Measurements from ENCODE around the gene RAI14.
"Not testable (repeated sequence)": the region's sequence is repeated elsewhere in the genome, so short reads cannot be mapped to it uniquely, and the experiment has no call there.

DNA sequence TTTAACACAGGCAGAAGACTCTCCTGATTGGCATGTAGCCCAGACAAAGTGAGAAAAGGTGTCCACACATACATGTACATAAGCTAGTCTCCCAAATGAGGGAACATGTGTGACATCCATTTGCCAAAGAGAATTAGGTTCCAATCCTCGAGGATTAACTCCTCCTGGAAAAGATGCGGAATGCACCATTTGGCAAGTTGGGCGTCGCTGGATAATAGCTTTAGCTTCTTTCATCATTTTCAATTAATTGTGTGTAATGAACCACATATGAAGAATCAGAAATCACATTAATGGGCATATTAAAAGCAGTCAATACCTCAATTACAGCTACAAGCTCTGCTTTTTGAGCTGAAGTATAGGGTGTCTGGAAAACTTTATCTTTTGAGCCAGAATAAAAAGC lies 127.8 kb downstream of the RAI14 start:
- not testable (repeated sequence) for TF ChIP-seq MYC (IDR thresholded peaks at IDR 0.05; ENCODE audit: low read depth, low read length); CTCF (IDR thresholded peaks at IDR 0.05; ENCODE audit: extremely low read depth in 1 of 2, insufficient read depth in 1 of 2, low read depth in 1 of 2, low read length in 2 of 2); POLR2A (IDR thresholded peaks at IDR 0.05; ENCODE audit: low read depth, low read length)

All from endothelial cell of umbilical vein (primary cell).